Stimulated activated CD8-positive, alpha-beta memory T cell treated with anti-CD3 and anti-CD28 coated beads, Interleukin-2, amount 100 ng/mL, for 1 hour (primary cell): ENCODE measurements around the gene CDKN3.

ENCODE experiments used
- DNase-seq, 2 donors: peaks; one replicate each; pipeline ENCODE4 v3.0.0-alpha.2; 2020; ENCODE audit warnings: low read depth in 2 of 2

Gene CDKN3, protein sequence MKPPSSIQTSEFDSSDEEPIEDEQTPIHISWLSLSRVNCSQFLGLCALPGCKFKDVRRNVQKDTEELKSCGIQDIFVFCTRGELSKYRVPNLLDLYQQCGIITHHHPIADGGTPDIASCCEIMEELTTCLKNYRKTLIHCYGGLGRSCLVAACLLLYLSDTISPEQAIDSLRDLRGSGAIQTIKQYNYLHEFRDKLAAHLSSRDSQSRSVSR

DNA sequence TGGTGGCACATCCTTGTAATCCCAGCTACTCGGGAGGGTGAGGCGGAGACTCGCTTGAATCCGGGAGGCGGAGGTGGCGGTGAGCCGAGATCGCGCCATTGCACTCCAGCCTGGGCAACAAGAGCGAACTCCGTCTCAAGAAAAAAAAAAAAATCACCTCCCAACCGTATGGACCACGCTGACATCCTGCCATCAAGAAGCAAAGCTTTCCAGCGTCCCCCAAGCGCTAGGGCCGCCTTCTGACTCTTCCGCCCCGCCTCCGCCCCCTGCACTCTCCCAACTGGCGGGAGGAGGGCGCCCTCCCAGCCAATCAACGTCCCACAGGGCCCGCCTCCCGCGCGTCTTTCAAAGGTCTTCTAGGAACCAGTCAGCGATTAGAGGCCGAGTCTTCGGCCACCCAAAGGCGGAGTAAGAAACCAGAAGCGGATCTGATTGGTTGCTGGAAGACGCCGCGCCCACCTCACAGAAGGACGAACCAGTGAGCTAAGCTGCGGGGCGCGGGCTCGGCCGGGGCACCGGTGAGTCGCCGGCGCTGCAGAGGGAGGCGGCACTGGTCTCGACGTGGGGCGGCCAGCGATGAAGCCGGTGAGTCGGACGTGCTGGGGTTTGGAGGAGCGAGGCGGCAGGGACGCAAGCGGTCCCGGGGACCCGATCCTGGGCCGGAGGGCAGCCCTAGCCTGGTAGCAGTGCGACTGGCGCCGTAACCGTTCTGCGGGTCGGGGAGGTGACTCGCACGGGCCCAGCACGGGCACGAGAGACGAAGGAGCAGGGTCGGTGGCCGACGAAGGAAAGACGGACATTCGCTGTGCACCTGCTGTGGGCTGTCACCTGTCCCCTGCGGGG is at the start of gene CDKN3:
Gene CDKN3, plus strand, starts transcription at position 515 of the 843 bp plus-strand sequence. Its CDS starts 62 bp downstream, at position 577.
- DNase-seq = peak; percentile 92 to 94

DNA sequence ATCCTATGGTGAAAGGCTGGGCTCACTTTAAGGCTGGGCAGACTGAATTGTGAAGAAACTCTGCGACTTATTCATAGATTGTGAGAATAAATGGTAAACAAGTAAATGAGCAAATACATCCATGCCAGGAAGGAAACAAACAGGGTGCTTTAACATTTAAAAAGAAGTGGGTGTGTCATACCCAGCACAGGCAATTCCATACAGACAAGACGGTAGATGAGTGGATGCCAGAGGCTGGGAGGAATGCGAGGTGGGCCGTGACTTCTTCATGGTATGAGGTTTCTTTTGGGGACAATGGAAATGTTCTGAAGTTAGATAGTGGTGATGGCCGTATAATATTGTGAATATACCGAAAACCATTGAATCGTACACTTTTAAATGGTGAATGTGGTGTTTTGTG is 49.8 kb upstream of the CDKN3 start:
- DNase-seq = no peak

DNA sequence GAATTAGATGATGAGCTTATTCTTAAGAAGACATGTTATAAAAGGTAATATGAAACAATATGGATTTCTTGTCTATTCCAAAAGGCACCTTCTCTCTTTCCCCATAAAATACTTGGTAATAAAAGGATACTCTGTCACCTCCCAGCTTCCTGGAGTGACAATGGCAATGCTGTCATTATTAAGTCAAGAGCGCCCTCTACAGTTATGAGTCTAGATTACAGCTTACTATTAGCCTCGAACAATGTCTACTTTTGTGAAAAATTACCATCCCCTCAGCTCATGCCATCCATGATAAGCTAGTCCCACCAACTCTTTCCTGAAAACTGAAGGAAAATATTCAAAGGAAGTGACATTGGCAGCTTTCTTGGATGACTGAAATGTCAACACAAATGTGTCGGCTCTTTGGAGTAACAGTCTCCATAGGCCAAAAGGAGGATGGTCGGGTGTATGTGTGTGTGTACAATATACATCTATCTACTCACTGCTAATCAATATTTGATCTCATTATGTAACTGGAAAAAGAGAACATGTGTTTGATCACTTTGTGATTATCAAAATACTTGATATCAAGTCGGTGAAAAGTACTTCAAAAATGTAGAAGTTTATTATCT is 48.7 kb upstream of the CDKN3 start:
- no peak for DNase-seq

DNA sequence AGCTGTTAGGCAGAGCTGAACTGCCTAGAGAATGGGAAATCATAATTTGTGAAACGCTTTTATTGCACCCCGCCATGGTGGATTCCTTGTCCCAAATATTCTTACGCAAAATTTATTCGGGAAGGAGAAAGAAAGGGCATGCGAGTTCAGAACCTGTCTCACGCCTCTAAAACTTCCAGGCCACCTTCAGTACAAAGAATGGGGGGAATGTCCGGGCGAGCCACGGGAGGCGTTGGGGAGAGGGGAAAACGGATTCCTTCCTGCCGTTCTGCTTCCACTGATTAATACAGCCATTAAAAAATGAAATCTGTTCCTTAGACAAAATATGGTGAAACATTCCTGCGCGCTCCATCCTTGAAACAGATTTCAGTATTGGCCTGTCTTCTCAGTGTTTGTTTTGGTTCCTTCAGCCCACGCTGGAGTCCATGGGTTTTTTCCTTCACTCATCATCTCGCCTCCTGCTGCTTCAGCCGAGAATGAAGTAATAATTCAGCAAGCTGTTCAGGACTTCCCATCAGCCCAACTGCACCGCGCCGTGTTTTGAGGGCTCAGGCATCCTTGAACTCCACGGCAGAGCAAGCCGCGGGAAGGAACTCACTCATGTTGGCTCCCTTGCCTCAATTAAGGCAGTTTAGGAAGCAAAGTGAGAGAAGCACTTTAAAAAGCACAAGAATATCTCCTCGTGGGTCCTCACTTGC is 47.7 kb upstream of the CDKN3 start:
- DNase-seq = no peak

DNA sequence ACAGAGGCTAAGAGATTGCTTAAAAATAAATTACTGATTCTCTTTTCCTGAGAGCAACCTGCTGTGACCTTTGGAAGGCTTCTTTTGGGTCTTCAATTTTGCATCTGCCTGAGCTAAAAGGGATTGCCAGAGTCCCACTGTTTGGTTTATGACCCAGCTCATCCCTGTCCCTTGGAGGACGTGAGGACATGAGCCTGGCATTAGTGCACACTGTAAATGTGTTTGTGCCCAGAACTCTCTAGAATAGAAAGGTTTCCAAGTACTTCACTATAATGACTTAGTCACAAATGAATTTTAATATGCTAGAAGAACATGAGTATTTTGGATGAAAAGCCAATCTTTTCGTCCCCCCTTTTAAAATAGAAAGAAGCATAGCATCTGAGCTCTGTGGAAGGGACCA is 47.1 kb upstream of the CDKN3 start:
- DNase-seq = no peak

DNA sequence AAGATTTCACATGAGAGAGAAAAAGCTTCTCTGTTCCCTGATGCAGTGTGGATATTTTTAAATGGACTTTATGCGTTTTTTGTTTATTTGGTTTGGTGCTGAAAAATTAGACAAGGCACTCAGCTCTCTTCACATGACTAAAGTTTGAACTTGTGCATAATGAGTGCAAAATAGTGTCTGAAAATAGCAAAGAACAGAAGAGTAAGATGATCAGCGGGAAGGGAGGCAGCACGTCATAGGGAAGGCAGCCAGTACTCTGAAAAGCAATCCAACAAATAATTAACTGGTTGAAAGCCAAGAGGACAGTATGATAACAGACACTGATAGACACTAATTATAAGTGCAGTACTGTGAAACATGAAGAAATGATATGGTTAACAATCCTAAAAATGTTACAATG is 46.6 kb upstream of the CDKN3 start:
- DNase-seq = no peak

DNA sequence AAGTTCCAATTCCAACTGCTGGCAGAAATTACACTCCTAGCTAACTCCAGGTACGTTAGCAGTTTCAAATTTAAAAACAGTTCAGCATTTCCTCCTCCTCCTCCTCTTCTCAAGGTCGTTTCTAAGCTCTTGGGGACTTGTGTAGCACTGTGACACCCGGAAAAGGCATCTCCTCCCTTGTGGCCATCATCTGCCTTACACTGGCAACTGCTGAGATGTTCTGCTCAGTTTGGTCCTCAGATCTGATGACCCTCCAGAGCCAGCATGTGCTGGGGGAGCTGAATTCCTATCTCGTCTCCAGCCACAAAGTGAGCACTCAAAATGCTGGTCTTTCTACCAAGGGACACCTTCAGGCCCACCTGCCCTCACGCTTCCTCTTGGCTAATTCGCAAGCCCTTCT is 43.5 kb upstream of the CDKN3 start:
- no peak for DNase-seq

DNA sequence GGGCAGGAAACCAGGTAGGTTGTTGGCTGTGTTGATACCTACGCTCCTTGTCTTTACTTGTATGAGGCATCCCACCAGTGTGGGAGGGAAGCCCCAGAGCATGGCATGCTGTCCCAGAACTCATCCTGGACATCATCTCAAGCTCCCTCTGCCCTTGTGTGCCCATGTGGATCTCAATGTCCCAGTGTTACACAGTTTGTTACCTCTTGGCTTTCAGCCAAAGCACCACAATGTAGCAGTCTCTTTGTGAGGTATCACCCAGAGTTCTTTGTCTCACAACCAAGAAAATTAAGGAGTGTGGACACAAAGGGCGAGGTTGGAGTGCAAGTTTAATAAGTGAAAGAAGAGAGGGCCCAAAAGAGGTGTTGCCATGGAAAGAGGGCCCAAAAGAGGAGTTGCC is 43.1 kb upstream of the CDKN3 start:
- DNase-seq = no peak

DNA sequence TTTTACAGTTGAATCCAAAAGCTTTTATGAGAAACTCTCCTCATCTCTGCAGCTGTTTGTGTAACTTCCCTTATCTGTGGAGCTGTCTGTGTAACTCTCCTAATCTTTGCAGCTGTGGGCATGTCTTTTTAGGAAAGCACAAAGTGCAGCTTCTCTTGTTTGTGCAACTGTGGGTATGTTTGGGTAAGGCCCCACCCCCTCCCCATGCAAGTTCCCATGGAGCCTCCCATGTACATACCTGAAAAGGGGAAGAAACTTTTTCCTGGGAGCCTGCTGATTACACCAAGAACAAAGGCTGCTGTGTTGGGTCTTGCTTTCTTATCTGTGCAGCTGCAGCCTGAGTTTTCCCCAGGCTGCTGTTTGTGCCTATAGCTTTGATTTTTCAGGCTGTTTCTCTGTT is 42.7 kb upstream of the CDKN3 start:
- no peak for DNase-seq

DNA sequence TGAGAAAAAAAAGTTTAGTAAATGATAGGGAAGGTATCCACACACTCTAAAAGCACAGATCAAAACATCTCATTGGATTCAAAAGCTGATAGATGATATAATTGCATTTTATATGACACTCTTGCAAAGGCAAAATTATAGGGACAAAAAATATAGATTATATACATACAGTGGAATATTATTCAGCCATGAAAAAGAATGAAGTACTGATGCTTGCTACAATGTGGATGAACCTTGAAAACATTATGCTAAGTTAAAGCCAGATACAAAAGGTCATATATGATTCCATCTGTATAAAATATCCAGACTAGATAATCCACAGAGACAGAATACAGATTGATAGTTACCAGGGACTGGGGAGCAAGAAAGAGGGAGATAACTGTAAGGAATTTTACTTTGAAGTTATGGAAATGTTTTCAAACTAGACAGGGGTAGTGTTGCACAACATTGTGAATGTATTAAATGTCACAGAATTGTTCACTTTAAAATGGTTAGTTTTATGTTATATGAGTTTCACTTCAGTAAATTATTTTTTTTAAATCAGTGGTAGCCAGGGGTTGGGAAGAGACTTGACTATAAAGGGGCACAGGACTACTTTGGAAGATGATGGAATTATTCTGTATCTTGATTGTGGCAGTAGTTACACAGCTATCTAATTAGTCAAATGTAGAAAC is 41.7 kb upstream of the CDKN3 start:
- no peak for DNase-seq

DNA sequence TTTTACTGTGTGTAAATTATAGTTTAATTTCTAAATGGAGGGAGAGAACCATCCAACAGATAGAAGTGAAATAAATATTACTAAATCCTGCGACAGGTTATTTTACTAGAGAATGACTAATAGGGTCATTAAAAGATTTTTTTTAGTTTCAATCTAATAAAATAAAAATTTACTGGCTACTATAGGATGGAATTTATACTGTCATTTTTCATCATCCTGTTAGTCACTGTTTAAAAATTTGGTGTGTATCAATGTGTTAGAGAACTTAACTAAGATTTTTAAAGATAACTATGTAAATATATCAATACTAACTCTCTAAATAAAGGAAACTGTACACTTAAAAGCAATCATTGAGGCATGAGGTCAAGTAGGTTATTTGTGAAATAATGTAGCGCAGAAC is 41.1 kb upstream of the CDKN3 start:
- no peak for DNase-seq

DNA sequence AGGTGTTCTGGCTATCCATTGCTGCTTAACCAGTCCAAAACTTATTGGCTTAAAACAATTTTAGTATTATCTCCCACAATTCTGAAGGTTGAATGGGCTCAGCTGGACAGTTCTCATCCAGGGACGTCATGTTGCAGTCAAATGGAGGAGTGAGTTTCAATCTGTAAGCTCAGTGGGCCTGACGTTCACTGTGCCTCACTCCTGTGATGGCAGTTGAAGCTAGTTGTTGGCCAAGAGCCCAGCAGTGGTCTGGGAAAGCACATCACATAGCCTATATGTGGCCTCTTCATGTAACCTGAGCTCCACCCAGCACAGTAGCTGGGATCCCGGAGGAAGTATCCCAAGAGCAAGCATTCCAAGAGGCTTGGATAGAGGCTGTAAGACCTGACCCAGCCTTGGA is 40.6 kb upstream of the CDKN3 start:
- no peak for DNase-seq

DNA sequence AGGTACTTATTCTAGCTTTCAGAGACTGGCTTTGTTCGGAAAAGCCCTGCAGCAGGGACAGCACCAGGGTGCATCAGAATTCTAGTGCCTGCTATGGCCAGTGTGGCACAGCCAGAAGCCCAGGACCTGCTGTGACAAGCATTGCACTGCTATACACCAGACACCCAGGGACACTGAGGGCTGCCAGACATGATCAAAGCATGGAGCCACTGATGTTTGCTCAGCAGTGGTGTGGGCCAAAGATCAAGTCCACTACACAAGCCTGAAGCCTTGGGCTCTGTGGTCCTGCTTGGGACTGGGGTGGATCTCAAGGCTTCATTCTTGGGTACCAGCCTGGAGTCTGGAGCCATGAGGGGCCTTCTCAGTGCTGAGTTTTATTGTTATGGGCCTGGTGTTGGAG is 36.1 kb upstream of the CDKN3 start:
- DNase-seq = no peak

DNA sequence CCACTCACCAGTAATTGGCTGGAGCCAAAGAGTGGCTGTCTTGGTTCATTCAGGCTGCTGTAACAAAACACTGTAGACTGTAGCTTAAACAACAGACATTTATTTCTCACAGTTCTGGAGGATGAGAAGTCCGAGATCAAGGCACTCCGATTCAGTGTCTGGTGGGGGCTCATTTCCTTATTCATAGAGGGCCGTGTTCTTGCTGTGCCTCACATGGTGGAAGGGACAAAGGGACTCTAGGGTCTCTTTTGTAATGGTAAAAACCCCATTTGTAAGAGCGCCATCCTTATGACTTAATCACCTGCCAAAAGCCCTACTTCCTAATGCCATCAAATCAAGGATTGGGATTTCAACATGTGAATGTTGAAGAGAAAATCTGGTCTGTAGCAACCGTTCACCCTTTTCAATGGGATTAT is 34.7 kb upstream of the CDKN3 start:
- DNase-seq = no peak

DNA sequence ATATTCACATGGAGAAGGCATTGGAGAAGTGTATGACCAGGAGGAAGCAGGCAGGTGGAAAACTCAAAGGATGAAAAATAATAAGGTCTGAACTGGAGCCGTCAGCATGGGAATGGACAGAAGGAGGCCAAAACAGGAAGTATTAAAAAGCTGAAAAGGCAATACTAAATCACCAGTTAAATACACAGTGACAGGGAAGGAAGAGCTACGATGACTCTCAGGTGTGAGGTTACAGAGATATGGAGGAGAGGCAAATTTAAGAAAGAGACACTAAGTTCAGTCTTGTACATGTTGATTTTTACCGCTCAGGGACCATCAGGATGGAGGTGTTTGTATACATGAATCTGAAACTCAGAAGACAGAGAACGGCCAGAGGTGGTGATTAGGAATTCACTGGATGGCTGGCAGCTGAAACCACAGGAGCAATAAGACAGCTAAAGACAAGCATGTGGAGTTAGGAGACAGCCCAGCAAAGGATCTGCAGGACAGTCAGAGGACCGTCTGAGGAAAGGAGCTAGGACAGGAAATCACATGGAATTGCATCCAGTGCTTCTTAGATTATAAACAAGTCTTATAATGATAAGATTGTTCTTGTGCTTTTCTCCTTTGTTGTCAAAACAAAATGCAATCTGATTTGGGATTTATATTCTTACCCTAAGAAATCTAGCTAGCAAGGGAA is 33.9 kb upstream of the CDKN3 start:
- no peak for DNase-seq

DNA sequence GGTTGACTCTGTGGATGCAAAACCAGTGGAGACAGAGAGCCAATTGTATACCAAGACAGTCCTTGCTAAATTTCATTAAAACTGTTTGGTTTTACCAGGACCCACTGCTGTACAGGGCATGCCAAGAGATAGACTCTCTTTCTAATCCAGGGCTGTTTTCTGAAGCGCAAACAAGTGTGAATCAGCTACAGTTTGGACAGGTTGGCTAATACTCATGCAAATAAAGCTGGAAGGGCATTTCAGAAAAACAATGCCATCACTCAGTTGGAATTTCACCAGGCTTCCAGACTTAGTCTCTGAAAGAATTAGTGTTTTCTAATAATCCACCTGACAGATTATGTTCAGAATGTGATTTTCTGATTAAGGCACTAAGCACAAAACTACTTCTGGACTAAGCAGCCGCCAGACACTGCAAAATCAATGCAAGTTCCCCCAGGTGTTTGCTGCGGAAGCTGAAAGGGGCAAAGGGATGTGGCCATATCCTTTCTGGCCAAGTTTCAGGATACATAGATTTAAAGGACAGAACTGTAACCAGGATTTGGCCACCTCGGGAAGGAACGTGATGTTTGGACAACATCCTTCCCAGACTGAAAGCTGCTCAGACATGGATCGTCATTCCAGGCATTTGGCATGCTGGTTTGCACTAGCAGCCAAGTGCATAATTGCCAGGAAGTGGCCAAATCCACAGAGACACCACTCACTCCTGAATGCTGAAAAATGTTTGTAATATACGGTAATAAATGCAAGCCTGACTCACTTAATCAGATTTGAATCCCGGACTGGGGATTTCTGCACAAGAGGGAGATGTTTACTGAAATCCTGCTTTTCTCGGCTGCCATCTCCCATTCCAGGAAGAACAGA is 32.0 kb upstream of the CDKN3 start:
- DNase-seq = no peak

DNA sequence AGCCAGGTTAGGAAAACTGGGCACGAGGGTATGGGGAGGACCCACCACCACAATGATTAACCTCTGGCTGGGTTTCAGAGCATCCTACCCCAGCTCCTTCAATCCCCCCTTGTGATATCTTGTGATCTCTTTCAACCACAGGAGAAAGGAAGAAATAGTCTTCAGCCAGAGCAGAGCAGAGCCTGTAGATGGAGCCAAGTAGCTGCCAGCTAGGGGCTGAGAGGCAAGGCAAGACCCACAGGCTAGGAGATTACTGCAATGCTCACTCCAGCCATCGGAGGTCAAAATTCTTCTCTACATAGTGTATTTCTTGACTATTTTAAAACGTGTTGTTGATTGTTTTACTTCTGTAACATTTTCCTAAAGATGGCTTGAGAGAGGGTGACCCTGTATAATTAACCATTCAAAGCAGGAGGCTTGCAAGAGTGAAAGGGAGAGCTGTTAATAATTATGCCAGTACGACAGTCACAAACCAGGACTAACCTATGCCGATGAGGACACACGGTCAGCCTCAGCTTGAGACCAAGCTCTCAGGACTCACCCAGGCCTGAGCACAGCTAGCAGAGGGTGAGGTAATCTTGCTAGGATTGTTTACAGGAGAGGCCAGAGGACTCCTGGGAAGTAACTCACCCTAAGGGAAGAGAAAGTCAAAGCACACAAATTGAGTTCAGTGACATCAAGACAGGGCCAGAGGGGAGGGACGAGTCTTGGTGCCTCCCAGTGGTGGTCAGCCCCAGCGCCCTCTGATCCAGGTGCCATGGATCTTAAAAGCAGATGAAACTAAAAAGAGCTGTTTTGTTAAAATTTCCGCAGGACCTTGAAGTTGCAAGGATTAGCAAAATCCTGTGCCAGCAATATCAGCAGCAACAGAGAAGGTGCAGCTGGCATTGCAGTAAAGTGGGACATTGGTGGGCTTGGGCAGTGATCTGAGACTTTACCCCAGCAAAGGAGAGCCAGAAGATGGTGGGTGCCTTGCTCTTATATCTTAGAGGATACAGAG is 29.8 kb upstream of the CDKN3 start:
- DNase-seq = peak in 1 of 2 donors; percentile 5

DNA sequence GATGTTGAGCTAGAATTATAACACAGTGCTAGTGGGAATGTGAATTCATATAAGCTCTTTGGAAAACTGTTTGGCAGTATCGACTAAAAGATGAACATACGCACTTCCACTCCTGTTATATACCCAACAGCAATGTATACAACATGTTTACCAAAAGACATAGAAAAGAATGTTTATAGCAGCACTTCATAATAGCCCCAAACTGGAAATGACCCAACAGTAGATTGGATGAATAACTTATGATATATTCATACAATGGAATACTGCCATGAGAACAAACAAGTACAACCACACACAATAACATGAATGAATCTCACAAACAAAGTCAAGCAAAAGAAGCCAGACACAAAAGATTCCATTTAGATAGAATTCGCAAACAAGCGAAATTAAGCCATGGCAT is 28.5 kb upstream of the CDKN3 start:
- no peak for DNase-seq

DNA sequence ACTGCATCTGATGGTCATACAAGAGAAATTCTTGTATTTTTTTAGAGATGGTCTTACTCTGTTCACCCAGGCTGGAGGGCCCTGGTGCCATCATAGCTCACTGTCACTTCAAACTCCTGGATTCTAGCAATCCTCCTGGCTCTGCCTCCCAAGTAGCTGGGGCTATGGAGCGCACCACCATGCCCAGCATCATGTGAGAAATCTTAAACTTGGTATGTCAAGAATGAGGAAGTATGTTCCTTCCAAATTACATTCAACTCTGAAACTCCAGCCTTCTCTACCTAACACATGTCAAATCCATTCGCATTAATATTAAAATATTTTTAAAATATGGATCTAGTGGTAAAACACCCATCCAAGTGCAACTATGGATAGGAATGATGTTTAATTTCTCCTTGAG is 27.5 kb upstream of the CDKN3 start:
- DNase-seq = no peak
